ENCODE data around the gene ABCF1.

Gene ABCF1

DNA sequence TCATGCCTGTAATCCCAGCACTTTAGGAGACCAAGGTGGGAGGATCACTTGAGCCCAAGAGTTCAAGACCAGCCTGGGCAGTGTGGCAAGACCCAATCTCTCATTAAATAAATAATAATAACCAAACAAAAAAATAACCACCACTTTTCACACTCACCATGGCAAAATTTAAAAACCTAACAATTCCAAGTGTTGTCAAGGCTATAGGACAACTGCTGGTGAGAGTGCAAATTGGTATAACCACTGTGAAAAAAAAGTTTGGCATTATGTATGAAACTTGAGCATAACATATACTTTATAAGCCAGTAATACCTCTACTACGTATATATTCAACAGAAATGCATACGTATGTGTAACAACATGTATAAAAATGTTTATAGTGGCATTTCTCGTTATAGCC, 10.3 kb upstream of the ABCF1 start:
- DNase-seq, result no peak

DNA sequence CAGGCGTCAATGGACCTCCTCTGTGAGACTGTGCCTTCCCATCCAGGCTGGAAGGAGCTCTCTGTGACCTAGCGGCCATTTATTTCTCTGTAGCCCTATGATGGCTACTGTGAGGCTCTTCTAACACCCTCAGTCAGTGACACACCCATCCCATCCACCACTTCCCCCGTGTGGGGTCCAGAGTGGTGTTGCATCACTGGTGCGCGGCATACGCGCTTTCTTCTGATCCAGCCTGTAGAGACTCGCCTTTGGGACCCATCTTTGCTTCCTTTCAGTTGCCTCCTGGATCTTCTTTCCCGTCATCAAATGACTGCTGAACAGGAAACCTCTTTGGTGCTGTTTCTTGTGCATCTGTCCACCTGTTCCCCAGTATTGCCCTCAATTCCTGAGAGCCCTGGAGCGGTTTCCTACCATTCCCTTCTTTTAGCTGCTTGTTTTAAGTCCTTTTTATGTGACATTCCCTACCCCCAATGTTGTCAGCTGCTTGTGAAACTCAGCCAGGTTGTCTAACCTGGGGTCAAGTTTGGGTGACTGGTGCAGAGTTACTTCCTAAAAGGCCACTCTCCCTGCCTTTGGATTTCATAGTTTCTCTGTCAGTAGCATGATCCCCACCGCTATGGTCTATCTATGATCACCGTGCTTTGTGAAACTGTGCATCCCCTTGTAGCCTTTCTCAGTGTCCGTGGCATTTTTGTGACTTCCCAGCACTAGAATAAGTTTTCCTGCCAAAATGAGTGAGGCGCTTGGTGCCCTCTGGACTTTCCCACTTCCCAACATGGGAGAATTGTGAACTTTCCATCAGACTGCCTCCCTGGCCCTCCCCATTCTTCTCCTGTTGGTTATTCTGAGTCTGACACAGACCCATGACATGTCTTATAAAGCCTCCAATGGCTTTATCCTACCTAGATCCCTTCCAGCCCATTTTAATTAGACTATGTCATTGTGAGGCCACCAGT, 8.5 kb upstream of the ABCF1 start:
- no peak for DNase-seq

DNA sequence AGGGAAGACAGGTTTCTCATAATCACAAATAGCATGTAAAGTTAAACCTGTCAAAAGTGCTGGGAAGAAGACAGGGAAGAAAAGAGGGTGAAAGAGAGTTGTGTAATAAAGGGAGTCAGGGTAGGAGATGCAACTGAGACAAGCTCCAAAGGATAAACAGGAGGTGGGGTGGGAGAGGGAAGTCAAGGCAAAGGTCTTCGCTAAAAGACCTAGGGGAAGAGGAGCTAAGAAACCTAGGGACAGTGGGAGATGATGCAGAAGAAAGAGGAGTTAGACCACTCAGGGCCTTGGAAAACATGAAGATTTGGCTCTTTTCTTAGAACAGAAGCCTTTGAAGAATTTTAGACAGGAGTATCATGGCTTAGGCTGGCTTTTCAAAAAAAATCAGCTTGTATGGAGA, 7.1 kb upstream of the ABCF1 start:
- no peak for DNase-seq

DNA sequence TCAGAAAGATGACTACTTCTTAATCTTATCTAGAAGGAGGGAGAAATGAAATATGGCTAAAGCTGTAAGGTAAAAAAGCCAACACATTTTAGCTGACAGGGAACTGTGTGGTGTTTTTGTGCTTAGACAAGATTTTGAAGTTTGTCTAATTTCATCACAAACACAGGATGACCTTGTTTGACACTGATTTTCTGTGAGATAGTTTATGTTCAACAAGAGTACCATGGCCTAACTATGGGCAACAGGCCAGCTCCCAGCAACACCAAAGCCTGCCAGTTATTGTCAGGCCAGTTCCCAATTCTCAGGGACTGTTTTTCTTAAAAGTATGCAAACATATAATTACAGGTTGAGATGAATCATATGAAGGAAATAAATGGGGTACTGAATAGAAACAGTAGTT, 5.5 kb upstream of the ABCF1 start:
- DNase-seq, result no peak

DNA sequence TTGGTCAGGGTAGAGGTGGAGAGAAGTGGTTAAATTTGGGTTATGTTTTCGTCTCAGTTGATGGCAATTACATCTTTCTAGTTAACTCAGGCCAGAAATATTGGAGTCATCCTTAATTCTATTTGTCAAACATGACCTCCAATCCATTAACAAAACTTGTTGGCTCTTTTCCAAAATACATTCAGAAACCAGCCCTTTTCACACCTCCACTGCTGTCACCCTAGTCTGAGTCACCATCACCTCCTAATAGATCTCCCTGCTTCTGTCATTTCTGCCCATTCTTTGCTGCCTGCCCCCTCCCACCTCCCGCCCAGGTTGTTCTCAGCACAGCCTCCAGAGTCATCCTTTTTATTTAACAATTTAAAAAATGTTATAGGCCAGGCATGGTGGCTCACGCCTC, 3.0 kb upstream of the ABCF1 start:
- no peak for DNase-seq

DNA sequence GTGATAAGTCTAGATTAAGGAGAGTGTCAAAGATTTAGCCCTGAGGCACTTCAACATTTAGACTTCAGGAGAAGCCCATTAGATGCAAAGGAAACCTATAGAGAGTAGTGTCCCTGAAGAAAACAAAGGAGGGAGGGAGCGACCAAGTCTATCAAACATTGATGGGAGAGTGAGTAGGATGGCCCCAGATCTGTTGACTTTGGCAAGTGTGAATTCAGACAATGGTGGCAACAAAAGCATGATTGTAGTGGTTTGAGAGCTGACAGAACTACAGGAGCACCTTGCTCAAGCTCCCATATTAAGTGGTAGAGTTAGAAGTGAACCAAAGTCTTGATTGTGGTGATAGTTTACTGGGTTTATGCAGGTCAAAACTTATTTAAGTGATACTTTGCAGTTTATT, 979 bp upstream of the ABCF1 start:
- DNase-seq, result no peak

DNA sequence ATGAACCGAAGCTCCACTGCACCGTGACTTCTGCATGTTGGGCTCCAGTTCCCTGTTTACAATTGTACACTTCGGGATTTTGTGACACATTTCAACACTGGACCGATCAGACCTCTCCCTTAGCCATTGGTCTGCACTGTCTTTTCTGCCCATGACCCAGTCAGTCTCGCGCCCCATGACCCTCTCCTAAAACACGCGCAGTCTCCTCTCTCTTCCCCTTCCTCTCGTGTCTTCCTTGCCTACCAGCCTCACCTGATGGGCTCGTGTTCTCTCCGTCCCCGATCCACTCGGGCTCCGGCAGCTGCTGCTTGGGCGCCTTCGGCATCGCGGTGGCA, 535 bp upstream of the ABCF1 start:
- DNase-seq, result no peak

DNA sequence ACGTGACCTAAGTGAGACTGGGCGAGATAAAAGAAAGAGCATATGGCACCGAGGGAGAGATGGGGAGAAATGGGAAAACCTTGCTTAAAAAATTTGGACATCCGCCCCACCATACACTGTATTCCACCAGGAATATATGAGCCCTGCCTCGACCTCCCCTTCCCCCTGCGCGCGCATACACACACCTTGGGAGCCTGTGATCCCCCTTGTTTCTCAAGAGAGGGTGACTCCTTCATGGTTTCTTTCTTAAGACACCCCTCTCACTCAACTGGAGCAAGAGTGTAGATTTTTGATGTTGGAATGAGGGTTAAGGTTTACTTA, 480 bp downstream of the ABCF1 start:
- DNase-seq, result no peak

DNA sequence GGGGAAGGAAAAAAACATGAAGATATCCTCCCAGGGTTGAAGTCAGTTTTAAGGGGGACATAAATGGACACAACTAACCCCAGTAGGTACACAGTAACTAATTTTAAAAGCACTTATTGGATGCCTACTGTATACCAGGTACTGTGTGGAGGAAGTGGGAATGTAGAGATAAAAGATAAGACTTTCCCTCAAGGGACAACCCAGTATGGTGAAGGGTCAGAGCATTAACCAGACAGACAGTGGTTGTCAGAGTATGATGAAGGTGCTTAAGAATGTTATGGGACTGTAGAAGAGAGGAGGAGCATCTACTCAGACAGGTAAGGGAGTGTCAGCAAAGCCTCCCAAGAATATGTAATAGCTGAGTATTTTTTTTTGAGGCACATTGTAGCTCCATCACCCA, 906 bp downstream of the ABCF1 start:
- no peak for DNase-seq

DNA sequence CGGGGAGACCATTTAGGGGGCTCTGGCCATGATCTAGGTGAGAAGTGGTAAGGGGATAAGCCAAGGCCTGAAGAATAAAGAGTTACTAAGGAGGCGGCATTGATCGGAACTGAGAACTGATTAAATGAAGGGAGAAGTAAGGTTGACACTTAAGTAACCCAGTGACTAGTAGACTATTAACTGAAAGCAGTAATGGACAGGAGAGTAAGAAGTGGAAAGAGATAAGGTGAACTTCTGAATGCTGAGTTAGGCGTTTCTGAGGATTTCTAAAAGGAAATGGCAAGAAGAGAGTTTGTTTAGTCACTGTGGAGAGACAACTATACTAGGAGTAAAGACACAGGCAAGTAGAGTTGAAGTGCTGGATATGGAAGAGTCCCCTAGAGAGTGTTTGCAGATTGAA, 1.9 kb downstream of the ABCF1 start:
- DNase-seq, result no peak

DNA sequence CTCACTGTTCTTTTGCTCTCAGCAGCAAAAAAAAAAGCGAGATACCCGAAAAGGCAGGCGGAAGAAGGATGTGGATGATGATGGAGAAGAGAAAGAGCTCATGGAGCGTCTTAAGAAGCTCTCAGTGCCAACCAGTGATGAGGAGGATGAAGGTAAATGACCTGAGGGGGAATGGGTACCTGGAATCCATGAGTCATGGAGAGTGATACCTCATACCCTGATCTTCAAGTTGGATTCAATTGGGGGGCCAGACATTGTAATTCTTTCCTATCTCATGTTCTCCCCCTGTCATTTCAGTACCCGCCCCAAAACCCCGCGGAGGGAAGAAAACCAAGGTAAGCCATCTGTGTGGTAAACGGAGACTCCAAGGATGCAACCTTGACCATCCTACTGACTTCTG, 6.8 kb downstream of the ABCF1 start:
- DNase-seq, result no peak

DNA sequence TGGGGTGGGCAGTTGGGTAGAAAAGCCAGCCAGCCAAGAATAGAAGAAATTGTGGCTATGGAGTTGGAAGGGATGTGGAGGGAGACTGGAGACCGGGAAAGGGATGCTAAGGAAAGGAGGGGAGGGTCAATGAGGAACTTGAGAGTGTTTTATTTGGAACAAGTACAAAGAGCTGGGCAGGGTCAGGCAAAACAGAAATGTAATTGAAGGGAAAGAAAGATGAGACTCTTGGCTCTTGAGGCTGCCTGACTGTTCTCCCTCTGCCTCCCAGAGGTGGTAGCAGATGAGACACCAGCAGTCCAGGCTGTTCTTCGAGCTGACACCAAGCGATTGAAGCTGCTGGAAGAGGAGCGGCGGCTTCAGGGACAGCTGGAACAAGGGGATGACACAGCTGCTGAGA, 12.7 kb downstream of the ABCF1 start:
- DNase-seq, result no peak

DNA sequence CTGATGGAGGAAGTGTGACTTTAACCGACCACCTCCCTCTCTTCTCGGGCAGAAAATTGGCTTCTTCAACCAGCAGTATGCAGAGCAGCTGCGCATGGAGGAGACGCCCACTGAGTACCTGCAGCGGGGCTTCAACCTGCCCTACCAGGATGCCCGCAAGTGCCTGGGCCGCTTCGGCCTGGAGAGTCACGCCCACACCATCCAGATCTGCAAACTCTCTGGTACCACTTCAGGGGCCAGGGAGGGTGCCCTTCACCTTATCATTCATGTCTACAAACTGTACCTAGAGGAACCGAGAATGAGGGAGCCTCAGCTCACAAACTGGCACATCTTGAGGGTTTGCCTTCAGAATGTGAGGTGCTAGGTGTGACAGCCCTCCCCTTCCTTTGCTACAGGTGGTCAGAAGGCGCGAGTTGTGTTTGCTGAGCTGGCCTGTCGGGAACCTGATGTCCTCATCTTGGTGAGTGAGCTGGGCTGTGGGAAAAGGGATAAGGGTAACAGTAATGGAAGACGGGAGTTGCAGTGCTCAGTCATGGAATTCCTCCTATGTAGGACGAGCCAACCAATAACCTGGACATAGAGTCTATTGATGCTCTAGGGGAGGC, 18.6 kb downstream of the ABCF1 start:
- no peak for DNase-seq

DNA sequence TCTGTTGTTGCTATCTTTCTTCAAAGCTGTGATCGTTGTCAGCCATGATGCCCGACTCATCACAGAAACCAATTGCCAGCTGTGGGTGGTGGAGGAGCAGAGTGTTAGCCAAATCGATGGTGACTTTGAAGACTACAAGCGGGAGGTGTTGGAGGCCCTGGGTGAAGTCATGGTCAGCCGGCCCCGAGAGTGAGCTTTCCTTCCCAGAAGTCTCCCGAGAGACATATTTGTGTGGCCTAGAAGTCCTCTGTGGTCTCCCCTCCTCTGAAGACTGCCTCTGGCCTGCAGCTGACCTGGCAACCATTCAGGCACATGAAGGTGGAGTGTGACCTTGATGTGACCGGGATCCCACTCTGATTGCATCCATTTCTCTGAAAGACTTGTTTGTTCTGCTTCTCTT, 19.3 kb downstream of the ABCF1 start:
- DNase-seq, result no peak

DNA sequence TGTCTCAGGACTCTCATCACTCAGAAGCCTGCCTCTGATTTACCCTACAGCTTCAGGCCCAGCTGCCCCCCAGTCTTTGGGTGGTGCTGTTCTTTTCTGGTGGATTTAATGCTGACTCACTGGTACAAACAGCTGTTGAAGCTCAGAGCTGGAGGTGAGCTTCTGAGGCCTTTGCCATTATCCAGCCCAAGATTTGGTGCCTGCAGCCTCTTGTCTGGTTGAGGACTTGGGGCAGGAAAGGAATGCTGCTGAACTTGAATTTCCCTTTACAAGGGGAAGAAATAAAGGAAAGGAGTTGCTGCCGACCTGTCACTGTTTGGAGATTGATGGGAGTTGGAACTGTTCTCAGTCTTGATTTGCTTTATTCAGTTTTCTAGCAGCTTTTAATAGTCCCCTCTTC, 19.8 kb downstream of the ABCF1 start:
- peak; percentile 20 for DNase-seq

DNA sequence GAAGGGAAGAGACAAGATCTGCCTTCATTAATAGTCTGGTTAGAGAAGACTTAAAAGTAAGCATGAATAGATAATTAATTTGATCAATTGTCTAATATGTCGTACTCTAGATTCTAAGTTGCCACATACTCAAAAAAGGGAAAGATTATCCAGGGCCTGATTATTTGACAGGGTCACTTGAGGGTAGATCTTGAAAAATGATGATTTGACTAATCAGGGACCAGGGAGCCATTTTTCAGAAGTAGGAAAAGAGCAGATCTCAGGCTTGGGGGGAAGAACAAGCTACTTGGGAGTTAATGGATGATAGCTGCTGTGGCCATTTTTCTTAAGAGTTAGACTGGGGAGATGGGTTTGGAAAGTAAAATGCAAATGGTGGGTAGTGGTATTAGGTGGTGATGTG, 21.0 kb downstream of the ABCF1 start:
- no peak for DNase-seq

DNA sequence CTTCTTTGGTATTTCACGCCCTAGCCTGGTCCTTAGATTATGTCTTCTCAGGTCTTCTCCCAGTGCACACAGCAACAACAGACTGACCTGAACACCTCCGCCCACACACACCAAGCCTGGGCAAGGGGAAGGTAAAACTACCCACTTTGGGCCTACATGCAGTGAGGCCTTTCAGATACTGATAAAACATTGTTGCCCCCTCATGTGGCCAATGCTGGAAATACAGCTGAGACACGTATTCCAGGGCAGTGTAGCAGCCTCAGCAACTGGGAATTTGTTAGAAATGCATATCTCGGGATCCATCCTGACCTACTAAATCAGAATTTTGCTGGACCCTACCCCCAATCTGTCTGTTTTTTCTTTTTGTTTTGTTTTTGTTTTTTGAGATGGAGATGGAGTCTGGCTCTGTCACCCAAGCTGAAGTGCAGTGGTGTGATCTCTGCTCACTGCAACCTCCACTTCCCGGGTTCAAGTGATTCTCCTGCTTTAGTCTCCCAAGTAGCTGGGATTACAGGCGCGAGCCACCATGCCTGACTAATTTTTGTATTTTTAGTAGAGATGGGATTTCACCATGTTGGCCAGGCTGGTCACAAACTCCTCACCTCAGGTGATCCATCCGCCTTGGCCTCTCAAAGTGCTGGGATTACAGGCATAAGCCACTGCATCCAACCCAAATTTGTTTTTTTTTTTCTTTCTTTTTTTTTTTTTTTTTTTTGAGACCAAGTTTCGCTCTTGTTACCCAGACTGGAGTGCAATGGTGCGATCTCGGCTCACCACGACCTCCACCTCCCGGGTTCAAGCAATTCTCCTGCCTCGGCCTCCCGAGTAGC, 26.3 kb downstream of the ABCF1 start:
- peak; percentile 72 for DNase-seq

DNA sequence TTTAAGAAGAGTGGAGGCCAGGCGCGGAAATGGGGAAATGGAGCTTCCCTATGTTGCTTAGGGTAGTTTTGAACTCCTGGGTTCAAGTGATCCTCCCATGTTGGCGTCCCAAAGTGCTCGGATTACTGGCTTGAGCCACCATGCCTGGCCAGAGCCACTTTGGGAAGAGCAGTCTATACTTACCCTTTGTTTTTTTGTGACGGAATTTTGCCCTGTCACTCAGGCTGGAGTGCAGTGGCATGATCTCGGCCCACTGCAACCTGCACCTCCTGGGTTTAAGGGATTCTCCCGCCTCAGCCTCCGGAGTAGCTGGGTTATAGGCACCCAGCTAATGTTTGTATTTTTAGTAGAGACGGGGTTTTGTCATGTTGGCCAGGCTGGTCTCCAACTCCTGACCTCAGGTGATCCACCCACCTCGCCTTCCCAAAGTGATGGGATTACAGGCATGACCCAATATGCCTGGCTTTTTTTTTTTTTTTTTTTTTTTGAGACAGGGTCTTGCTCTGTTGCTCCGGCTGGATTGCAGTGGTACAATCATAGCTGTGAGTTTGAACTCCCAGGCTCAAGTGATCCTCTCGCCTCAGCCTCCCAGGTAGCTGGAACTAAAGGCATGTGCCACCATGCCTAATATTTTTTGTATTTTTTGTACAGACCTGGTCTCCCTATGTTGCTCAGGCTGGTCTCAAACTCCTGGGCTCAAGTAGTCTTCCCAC, 27.8 kb downstream of the ABCF1 start:
- no peak for DNase-seq

DNA sequence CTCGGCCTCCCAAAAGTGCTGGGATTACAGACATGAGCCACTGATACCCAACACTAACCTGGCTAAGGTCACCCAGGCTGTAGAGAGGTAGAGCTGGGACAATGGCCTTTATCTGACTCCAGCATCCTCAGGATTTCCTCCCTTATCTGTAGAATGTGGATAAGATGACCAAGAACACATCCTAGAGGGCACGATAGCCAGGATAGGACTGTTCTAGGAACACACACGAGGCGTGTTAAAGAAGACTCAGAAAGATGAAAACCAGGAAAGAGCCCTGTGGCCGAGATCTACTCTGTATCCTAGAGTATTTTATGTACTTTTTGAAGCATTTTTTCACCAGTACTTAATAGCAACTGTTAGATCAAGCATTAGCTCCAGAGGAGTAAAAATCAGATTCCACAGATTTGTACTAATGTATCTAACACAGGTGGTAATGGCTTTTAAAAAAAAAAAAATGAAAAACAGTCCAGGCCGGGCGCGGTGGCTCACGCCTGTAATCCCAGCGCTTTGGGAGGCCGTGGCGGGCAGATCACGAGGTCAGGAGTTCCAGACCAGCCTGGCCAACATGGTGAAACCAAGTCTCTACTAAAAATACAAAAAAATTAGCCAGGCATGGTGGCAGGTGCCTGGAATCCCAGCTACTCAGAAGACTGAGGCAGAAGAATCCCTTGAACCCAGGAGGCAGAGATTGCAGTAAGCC, 28.5 kb downstream of the ABCF1 start:
- DNase-seq, result no peak

DNA sequence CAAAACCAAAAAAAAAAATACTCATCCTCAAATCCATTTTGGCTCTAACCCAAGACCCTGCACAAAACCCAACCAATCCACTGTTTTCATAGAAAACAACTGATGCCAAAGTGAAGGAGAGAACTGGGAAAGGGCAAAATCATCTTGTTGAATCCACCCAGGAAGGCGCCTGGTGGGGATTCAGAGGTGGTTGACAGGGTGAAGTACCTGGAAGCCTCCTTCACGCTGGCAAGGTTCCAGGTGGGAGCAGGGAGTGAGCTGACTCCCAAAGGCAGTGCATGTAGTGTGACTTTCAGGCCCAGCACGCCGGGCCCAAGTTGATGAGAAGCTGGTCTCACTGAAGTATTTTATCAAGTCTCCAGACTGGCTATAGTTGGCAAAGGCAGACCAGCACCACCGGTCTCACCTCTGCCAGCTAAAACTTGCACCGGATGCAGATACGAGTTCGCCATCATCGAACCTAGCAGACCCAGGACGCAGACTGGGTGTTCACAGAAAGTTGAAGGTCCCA, 29.3 kb downstream of the ABCF1 start:
- no peak for DNase-seq

DNA sequence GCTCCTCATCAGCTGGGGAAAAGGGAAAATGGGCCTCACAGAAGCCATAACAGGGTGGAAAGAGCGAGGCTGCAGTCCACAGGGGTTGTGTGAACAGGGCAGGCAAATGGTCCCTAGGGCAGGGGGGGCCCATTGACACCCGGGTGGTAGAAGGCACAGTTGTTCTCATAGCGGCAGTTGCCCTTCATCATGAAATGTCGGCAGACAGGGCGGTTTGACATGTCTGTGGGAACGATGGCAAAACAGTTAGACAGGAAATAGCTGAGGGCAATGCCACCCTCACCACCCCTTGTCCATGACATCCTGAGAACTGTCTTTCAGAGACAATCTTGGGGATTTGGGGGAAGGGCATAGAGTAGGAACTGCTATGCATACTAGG, 30.2 kb downstream of the ABCF1 start:
- no peak for DNase-seq
